HG02610 (cell line): ENCODE data around the gene TMEM87A.

Experiments used
- ATAC-seq: cut with Tn5 transposase; IDR thresholded peaks from one replicate; pipeline ENCODE4 v1.9.1; 2021; ENCODE audit warnings: mild to moderate bottlenecking, moderate library complexity; ENCODE audit not compliant: unreplicated experiment

TMEM87A gene

GRCh38 chr15:42166225-42166940 is 106.8 kb downstream of the TMEM87A start:
- no peak for ATAC-seq

- ATAC-seq = no peak
Observed at GRCh38 chr15:42165106-42165505, 108.1 kb downstream of the TMEM87A start.

GRCh38 chr15:42163947-42164550 is 109.2 kb downstream of the TMEM87A start:
- no peak for ATAC-seq

GRCh38 chr15:42163291-42163690 is 109.9 kb downstream of the TMEM87A start:
- ATAC-seq = no peak
